PC-9 (cell line): Measurements from ENCODE around the gene CERKL.

Source experiments
- CTCF ChIP-seq: fragments of 200-600 bp; sonication (generic); conservative IDR thresholded peaks from 2 replicates; pipeline ENCODE4 v1.6.1; 2017; ENCODE audit warnings: mixed run types, antibody characterized with exemption, mild to moderate bottlenecking, moderate library complexity
- EZH2 ChIP-seq: fragments of 200-600 bp; sonication (generic); IDR thresholded peaks from 2 replicates; pipeline ENCODE4 v1.8.0; 2017; ENCODE audit warnings: antibody characterized with exemption, low read depth

- TF ChIP-seq CTCF = no peak
- no peak for TF ChIP-seq EZH2
Observed at GRCh38 chr2:181675254-181675653, 18.3 kb upstream of the CERKL start.
